Body of pancreas (tissue), 4 donors: ENCODE results near the gene TBX4.

Experiments
- POLR2A ChIP-seq, 3 donors: fragments of 450-650 bp; IDR thresholded peaks; one replicate each; pipeline ENCODE4 v1.6.1; 2016; ENCODE audit warnings: antibody characterized with exemption in 3 of 3, mild to moderate bottlenecking in 2 of 3
- TF ChIP-seq, protein P1 (sequence below), 7 experiments: fragments of 450-650 bp in 4 of 7; fragments of 200-600 bp in 3 of 7; sonication (generic) in 3 of 7; IDR thresholded peaks; one replicate each; pipeline ENCODE4 v1.5.1; 2016 to 2019; ENCODE audit warnings: antibody characterized with exemption in 7 of 7

- no peak for TF ChIP-seq POLR2A (IDR thresholded peaks at IDR 0.05)
- TF ChIP-seq, protein P1, sequence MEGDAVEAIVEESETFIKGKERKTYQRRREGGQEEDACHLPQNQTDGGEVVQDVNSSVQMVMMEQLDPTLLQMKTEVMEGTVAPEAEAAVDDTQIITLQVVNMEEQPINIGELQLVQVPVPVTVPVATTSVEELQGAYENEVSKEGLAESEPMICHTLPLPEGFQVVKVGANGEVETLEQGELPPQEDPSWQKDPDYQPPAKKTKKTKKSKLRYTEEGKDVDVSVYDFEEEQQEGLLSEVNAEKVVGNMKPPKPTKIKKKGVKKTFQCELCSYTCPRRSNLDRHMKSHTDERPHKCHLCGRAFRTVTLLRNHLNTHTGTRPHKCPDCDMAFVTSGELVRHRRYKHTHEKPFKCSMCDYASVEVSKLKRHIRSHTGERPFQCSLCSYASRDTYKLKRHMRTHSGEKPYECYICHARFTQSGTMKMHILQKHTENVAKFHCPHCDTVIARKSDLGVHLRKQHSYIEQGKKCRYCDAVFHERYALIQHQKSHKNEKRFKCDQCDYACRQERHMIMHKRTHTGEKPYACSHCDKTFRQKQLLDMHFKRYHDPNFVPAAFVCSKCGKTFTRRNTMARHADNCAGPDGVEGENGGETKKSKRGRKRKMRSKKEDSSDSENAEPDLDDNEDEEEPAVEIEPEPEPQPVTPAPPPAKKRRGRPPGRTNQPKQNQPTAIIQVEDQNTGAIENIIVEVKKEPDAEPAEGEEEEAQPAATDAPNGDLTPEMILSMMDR (IDR thresholded peaks at IDR 0.05), result no peak
These were observed 23.5 kb downstream of the TBX4 start for GRCh38 chr17:61475726-61476125.
